Endothelial cell of umbilical vein (primary cell): ENCODE measurements around the gene C1QB.

Source experiments
- EZH2 ChIP-seq: IDR thresholded peaks from 2 replicates; pipeline ENCODE4 v1.6.1; 2012; ENCODE audit warnings: borderline replicate concordance, low read depth, mild to moderate bottlenecking, moderate library complexity, low read length, inconsistent platforms; ENCODE audit not compliant: severe bottlenecking
- FOS ChIP-seq: IDR thresholded peaks from 2 replicates; pipeline ENCODE4 v1.6.1; 2011; ENCODE audit warnings: mild to moderate bottlenecking, low read length, moderate library complexity, borderline replicate concordance; ENCODE audit not compliant: insufficient read depth
- GATA2 ChIP-seq: IDR thresholded peaks from 2 replicates; pipeline ENCODE4 v1.7.0; 2011; ENCODE audit warnings: low read depth, mild to moderate bottlenecking, moderate library complexity, mixed read lengths, low read length; ENCODE audit not compliant: insufficient read length, insufficient read depth
- JUN ChIP-seq: IDR thresholded peaks from 2 replicates; pipeline ENCODE4 v1.6.1; 2011; ENCODE audit warnings: borderline replicate concordance, low read depth; ENCODE audit not compliant: insufficient read length, insufficient read depth
- MAX ChIP-seq: IDR thresholded peaks from 2 replicates; pipeline ENCODE4 v1.6.1; 2011; ENCODE audit not compliant: insufficient read depth, insufficient read length
- MYC ChIP-seq: IDR thresholded peaks from one replicate; pipeline ENCODE4 v1.6.1; 2011; ENCODE audit warnings: mild to moderate bottlenecking, low read depth, low read length
- POLR2A ChIP-seq: IDR thresholded peaks from 2 replicates; pipeline ENCODE4 v1.6.1; 2012; ENCODE audit warnings: low read depth, mild to moderate bottlenecking, control low read depth, low read length
- POLR2AphosphoS5 ChIP-seq: IDR thresholded peaks from 2 replicates; pipeline ENCODE4 v1.6.1; 2012; ENCODE audit warnings: low read depth, mild to moderate bottlenecking, control low read depth, low read length, moderate library complexity; ENCODE audit not compliant: insufficient read depth
- TF ChIP-seq, protein P1 (sequence below), 2 donors: IDR thresholded peaks; 1 replicate in 1 of 2; 2 replicates in 1 of 2; pipeline ENCODE4 v1.5.1; 2011; ENCODE audit warnings: low read length in 2 of 2, mild to moderate bottlenecking in 2 of 2, moderate library complexity in 2 of 2, control low read depth in 1 of 2, inconsistent platforms in 1 of 2, low read depth in 1 of 2; ENCODE audit not compliant: insufficient read depth in 1 of 2; ENCODE audit errors: extremely low read depth in 1 of 2

DNA sequence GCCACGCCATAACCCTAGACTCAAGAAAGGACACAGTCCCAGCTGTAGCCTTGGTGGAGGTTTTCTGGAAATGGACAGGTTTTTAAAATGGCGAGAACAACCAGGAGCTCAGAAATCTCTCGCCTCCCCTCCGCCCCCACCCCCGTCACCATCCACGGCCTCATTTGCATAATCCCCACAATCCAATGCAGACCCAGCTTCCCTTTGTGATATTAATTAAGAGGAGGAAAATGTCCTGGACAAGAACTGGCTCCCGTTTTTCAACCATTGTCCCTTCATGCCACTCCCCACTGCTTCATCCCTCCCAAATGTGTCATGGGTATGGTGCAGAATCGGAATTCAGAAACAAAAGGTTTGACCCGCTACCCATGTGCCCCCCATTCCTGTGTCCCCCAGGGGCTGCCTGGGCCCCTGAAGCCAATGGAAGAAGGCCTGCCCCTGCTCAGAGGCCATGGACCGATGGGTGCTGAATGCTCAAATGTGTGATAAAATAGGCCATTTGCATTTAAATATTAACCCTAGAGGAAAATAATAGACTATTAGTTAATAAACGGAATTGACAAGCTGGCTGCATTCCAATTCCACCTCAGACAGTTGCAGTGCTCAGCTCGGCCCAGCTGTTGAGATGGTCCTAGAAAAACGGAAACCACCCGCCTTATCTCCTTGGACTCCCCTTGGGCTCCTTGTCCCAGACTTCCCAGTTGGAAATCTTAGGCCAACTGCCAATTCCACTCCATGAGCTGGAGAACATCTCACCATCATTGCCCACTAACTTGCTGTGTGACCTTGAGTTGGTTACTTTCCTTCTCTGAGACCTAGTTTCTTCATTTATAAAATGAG lies 46.9 kb downstream of the C1QB start:
- TF ChIP-seq, protein P1, sequence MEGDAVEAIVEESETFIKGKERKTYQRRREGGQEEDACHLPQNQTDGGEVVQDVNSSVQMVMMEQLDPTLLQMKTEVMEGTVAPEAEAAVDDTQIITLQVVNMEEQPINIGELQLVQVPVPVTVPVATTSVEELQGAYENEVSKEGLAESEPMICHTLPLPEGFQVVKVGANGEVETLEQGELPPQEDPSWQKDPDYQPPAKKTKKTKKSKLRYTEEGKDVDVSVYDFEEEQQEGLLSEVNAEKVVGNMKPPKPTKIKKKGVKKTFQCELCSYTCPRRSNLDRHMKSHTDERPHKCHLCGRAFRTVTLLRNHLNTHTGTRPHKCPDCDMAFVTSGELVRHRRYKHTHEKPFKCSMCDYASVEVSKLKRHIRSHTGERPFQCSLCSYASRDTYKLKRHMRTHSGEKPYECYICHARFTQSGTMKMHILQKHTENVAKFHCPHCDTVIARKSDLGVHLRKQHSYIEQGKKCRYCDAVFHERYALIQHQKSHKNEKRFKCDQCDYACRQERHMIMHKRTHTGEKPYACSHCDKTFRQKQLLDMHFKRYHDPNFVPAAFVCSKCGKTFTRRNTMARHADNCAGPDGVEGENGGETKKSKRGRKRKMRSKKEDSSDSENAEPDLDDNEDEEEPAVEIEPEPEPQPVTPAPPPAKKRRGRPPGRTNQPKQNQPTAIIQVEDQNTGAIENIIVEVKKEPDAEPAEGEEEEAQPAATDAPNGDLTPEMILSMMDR (IDR thresholded peaks at IDR 0.05; ENCODE audit: extremely low read depth in 1 of 2, insufficient read depth in 1 of 2, low read depth in 1 of 2, low read length in 2 of 2) = no peak
- TF ChIP-seq POLR2AphosphoS5 (no peak), MAX (no peak), FOS (no peak), POLR2A (no peak), JUN (no peak), GATA2 (no peak), EZH2 (no peak), MYC (no peak)
